K562 (cell line): Measurements from ENCODE around the gene POMP.

Experiments used
- EGR1 ChIP-seq: fragments of 450-650 bp; conservative IDR thresholded peaks from 2 replicates; pipeline ENCODE4 v1.6.1; 2017; ENCODE audit warnings: mild to moderate bottlenecking
- GTF2F1 ChIP-seq: IDR thresholded peaks from 2 replicates; pipeline ENCODE4 v1.6.1; 2011; ENCODE audit warnings: low read depth, low read length, improper control_type of control experiment

DNA sequence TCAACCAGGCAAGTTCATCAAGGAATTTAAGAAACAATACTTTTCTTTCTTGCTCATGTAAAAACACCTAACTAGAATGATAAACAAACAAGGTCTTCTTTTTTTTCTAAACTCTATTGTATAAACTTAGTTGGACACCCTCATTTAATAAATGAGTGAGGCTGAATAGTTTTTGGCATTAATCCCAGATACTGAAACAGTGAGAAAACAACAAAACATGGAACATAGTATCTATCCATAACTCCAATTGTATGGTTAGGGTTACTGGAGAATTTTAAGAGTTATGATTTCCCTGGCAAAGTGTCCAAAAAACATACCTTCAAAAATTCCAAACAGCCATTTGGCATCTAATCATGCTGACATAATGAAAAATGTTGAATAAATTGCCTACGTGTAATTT lies 5.8 kb upstream of the POMP start:
- TF ChIP-seq GTF2F1 (no peak), EGR1 (no peak)
